NCI-H2196 treated with DMSO at 0.1 percent for 48 hours (cell line): ENCODE measurements around the gene PKP3.
A peak's percentile ranks its signal among the peaks of the same experiment; 100 is the strongest.
"Not testable (repeated sequence)": the region's sequence is repeated elsewhere in the genome, so short reads cannot be mapped to it uniquely, and the experiment has no call there.

Source experiments
- DNase-seq: peaks from one replicate; lab custom pipeline; 2025; ENCODE audit not compliant: unreplicated experiment; lab: John Stamatoyannopoulos, UW

The PKP3 gene, protein sequence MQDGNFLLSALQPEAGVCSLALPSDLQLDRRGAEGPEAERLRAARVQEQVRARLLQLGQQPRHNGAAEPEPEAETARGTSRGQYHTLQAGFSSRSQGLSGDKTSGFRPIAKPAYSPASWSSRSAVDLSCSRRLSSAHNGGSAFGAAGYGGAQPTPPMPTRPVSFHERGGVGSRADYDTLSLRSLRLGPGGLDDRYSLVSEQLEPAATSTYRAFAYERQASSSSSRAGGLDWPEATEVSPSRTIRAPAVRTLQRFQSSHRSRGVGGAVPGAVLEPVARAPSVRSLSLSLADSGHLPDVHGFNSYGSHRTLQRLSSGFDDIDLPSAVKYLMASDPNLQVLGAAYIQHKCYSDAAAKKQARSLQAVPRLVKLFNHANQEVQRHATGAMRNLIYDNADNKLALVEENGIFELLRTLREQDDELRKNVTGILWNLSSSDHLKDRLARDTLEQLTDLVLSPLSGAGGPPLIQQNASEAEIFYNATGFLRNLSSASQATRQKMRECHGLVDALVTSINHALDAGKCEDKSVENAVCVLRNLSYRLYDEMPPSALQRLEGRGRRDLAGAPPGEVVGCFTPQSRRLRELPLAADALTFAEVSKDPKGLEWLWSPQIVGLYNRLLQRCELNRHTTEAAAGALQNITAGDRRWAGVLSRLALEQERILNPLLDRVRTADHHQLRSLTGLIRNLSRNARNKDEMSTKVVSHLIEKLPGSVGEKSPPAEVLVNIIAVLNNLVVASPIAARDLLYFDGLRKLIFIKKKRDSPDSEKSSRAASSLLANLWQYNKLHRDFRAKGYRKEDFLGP

DNA sequence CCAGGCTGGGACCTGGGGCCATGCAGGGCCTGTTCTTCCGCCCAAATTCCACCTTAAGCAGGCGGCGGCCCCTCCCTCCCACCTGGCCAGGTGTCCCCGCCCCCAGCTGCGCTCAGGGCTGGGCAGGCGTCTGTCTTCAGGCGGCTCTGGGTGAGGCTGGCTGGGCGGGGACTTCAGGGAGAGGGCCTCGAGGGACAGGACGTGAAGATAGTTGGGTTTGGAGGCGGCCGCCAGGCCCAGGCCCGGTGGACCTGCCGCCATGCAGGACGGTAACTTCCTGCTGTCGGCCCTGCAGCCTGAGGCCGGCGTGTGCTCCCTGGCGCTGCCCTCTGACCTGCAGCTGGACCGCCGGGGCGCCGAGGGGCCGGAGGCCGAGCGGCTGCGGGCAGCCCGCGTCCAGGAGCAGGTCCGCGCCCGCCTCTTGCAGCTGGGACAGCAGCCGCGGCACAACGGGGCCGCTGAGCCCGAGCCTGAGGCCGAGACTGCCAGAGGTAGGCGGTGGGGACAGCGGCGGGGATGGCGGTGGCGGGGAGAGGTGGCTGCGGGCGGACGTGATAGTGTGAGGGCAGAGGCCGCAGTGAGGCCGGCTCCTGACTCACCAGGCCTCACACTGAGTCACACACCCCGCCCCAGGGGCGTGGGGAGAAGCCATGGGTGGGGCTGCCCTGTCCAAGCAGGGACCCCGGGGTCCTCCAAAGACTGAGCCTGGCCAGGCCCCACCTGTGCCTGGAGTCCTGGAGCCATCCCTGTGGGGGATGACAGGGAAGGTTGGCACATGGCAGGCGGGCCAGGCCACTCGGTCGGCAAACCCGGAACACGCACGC, at the start of gene PKP3:
PKP3 (plus strand) TSS at position 176 of the 824 bp plus-strand sequence; CDS start at position 260, 84 bp downstream.
- DNase-seq, result no peak

DNA sequence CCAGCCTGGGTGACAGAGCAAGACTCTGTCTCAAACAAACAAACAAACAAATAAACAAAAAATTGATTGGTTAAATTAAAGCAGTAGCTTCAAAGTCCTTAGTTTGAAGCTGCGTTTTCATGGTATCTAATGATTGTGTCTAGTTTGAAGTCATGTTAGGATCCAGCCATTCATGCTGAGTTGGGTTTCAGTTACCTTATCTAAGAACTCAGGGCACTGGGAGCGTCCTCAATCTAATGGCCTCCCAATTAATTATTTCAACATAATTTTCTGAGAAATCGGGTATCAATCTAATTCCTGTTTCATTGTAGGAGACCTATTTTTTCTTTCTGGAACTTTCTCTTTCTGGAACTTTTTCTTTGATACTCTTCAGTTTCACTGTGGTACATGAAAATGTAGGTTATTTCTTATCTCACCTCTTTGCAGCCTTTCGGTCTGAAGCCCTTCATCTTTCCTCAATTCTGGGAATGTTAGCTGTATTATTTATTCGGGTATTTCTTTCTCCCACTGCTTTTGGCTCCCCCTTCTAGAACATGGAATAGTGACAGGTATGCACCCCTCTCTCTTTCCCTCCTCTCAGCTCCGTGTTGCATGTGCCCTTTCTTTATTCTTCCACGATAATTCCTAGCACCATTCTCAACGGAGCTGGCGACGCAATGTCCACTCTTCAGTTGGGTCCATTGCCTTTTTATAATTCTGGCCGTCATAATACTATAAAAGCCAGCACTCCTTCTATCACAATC, 49.0 kb upstream of the PKP3 start:
- no peak for DNase-seq

DNA sequence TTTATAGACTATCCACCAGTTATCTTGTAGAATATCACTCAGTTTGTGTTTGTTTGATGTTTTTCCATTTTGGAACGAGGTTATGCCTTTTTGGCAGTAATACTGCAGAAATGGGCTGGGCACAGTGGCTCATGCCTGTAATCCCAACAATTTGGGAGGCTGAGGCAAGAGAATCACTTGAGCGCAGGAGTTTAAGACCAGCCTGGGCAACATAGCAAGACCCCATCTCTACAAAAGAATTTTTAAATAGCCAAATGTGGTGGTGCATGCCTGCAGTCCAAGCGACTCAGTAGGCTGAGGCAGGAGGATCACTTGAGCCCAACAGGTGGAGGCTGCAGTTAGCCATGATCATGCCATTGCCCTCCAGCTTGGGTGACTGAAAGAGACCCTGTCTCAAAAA, 47.5 kb upstream of the PKP3 start:
- no peak for DNase-seq

DNA sequence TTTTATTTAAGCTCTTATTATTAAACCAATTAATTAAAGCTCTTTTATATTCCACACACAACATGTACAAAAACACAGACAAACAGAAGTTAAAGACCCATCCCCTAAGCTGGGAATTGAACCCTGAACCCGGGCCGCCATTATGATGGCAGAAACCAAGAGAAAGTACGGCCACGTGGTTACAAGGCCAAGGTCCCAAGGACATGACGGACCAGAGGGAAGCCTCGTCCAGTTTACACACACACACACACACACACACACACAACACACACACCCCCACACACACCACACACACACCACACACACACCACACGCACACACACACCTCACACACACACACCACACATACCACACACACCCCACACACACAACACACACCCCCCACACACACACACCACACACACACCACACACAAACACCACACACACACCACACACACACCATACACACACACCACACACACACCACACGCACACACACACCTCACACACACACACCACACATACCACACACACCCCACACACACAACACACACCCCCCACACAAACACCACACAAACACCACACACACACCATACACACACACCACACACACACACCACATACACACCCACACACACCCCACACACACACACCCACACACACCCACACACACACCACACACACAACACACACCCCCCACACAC, 44.6 kb upstream of the PKP3 start:
- not testable (repeated sequence) for DNase-seq

DNA sequence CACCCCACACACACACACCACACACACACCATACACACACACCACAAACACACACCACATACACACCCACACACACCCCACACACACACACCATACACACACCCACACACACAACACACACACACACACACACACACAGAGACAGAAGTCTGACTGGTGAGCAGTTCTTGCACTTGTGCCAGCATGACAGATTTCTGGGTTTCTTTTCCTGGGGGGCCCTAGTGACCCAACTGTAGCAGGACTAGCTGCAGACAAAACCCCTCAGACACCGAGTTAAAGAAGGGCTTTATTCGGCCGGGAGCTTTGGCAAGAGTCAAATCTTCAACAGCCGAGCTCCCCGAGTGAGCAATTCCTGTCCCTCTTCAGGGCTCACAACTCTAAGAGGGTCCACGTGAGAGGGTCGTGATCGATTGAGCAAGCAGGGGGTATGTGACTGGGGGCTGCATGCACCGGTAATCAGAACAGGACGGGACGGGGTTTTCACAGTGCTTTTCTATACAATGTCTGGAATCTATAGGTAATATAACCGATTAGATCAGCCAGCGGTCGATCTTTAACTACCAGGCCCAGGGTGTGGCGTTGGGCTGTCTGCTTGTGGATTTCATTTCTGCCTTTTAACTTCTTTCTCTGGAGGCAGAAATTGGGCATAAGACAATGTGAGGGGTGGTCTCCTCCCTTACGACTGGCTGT, 43.8 kb upstream of the PKP3 start:
- not testable (repeated sequence) for DNase-seq

DNA sequence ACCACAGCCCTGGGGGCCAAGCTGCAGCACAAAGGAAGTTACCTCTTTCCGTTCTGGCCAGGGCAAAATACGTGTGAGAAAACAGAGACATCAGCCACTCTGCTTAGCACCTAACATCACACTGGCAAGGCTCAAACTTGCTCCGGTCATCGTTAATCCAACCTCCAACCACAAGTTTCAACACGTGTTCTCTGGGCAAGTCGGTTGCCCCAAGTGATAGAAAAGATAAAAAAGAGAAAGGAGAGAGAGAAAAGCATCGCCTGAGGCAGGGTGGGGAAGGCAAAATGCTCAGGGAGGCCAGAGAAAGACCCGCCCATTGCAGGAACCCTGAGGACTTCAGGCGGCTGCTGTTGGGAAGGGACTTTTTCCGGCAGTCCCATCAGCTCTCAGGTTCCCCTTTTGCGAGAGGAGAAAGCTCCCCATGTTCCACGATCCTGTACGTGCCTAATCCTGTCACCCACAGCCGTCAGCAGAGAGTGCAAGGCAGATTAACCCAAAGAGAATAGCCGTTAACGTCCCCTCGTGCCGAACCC, 43.2 kb upstream of the PKP3 start:
- DNase-seq, result no peak

DNA sequence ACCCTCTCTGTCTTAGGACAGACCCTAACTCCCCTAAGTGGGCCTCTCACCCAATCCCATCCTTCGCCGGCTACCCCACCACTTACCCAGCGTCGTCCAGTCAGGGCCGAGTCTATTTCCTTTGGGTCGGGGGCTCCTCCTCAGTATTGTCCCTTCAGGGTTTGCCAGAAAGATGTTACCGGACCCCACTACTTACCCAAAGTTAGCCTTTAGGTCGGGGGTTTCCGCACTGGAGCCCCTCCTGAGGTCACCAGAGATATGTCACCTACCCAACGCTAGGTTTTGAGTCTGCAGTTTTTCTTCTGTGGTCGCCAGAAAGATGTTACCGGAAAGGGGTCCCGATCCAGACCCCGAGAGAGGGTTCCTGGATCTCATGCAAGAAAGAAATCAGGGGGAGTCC, 42.6 kb upstream of the PKP3 start:
- no peak for DNase-seq

DNA sequence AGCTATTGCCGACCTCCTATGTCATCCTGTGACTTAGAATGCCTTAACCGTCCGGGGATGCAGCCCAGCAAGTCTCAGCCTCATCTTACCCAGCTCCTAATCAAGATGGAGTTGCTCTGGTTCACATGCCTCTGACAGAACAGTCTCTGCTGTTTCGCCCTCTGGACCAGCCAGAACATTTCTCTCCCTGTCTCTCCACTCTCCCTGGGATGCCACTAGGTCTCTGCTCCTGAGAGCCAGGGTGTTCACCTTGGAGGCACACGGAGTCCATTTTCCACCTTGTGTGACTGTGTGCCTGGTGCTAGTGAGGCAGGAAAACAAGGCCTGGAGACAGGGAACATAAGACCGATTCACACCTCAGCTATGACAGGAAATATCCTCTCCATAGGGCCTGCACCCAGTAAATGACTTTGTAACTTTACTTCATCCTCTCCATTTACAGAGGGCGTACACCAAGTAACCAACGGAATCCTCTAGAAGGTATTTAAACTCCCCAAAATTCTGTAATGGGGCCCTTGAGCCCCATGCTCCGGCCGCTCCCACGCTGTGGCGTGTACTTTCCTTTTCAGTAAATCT, 41.5 kb upstream of the PKP3 start:
- DNase-seq, result no peak

DNA sequence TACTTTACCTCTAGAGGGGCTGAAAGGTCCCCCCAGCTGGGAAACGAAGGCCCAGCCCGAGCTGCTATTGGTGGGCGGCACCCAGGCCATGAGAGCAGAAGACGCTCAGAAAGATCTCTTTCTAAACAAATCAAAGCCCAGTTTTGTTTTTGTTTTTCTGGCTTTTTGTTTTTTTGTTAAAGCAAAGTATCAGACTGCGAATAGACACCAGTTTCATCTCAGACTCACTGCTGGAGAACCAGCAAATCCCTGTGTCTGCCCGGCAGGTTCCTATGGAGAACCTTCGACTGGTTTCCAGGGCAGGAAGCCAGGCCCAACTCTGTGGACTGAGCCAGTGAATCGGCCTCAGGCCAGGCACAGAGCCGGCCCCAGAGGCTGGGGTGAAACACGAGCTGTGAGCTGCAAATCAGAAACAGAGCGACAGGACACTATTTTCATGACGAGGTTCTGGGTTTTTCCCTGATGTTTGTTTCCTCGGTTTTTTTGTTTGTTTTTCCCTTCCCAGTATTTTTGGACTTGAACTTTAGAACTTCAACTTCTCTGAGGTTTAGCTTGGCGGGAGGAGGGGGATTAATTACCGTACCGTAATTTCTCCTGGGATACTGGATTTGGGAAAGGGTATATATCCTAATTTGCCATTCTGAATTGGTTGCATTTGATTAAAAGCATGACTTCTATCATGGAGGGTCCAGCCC, 40.7 kb upstream of the PKP3 start:
- DNase-seq, result peak; percentile 5

DNA sequence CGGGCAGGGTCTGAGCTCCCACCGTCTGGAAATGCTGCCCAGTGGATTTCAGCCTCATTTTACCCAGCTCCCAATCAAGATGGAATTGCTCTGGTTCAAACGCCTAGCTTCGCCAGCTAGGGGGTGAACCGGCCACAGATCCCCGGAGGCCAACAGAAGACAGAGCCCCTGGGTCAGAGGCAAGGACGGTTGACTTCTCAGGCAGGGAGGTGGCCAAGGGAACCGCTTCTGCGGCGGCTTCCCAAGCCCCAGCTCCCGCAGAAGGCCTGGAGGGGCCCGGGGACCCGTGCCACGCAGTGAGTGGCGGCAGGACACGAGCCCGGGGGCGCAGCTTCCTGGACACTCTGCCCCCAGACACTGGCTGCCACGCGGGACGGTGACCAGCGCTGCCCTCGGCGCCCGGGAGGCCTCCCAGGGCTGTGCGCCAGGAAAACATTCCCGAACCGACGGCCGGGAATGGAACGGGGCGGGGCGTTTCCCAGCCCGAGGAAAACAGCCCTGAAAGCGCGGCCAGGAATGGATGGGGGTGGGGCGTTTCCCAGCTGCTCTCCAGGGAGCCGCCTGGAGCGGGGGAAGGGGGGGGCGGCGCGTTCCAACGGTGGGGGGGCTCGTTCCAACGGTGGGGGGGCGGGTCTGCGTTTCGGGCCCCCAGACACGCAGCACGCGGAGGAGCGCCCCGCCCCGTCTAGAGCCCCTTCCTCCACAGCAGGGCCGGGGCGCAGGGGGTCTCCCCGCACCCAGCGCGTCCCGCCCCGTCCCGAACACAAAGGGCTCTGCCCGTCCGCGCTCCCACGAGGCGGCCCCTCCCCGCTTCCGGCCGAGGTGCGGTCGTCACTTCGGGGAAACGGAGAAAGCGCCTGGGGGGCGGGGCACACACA, 38.2 kb upstream of the PKP3 start:
- DNase-seq, result peak; percentile 81

DNA sequence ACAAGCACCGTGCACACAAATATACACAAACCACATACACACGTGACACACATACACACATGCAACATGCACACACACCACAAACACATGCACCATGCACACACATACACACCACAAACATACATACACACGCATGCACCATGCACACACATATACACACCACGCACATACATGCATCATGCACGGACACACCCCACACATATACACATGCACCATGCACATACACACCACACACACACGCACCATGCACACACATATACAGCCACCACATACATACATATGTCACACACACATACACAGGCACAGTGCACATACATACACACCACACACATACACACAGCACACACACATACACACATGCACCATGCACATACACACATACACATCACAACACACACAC, 37.4 kb upstream of the PKP3 start:
- no peak for DNase-seq

DNA sequence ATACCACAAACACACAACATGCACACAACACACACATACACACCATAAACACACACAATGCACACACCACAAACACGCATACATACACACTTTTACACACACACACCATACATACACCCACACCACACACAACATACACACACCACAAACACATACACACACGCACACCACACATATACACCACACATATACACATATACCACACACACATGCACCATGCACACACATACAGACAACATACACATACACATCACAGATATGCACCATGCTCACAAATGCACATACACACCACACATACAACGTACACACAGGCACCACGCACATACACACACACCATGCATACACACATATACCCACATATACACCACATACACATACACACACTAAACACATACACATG, 36.4 kb upstream of the PKP3 start:
- no peak for DNase-seq

DNA sequence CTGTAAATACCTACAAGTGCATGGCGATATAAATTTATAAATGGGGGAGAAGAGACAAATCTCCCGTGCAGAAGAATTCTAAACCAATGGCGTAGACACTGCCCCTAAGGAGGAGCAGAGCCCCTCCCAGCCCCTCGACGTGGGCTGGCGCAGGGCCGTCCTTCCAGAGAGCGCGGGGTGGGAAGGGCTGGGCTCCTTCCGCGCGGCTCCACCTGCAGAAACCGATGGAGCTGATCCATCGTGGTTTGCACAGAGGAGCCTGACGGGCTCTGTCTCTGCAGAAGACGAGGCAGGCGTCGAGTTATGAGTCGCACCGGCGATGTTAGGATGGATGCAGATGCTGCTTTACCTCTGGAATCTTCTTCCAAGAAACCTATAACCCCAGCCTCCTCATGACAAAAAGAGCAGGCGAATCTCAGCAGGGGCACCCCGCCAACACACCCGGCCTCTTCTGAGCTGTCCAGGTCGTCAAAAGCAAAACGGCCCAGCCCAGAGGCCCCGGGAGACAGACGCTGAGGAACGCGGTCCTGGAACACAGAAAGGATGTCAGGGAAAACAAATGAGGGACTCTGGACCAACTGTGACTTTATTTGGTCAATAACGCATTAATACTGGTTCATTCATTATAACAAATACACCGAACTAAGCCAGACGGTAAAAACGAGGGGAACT, 35.7 kb upstream of the PKP3 start:
- no peak for DNase-seq

DNA sequence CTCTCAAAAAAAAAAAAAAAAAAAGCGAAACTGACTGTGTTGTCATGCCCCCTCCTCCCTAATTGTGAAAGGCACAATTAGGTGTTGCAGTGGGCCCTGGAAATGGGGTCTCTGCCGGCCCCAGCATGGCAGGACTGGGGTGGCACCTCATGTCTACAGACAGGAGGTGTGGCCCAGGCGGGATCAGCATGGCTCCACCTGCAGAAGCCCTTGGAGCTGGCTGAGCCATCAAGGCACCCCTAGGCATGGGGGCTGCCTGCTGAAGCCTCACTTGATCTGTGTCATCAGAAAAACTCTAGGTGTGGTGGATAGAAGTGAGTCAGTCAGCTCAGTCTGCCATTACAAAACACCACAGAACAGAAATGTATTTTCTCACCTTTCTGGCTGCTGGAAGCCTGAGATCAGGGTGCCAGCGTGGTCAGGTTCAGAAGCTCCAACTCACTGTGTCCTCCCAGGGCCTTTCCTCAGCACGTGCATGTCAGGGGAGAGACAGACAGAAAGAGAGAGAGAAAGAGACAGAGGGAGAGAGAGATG, 34.8 kb upstream of the PKP3 start:
- DNase-seq, result no peak

DNA sequence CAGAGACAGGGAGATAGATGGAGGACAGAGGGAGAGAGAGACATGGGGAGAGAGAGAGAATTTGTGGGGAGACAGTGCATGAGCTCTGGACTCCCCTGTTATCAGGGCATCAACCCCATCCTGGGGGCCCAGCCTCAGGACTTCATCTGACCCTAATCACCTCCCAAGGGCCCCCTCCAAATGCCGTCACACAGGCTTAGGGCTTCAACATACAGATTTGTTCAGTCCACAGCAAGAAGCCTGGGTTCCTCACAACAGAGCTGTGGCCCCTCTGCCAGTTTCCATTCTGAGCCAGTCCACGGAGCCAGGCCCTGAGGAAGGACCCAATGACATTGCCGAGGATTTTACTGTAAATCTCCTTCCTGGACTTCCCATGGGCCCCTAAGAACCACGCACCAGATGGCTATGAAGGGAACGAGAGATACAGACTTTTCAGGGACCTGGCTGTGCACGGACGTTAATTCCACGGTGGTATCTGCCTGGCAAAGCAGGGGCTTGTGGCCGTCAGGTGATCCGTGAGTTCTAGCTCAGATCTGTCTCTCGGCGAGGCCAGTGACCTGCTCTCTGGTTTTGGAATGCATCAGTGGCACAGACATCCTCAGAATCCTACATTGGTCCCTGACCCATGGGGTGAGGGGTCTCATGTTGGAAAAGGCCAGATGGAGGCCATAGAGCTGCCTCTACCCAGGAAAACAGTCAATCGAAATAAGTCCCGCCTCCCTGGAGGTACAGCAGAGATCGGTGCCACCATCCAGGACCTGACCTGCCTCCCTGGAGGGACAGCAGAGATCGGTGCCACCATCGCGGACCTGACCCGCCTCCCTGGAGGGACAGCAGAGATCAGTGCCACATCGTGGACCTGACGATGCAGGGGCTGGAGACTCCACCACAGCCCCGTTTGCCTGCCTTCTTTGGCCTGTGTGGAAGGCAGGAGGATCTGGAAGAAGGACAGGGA, 33.4 kb upstream of the PKP3 start:
- DNase-seq, result no peak
